K562 (cell line): Measurements from ENCODE around the gene C10orf95. TPM values are rescaled to one million over a fixed set of nuclear protein-coding genes. Genes with fewer than 3 reads are reported as not detected.

Experiments
- C11orf30 ChIP-seq: fragments of 450-650 bp; IDR thresholded peaks from 2 replicates; pipeline ENCODE4 v1.6.1; 2016; ENCODE audit warnings: low read depth, mild to moderate bottlenecking
- CCNT2 ChIP-seq: IDR thresholded peaks from 2 replicates; pipeline ENCODE4 v1.6.1; 2011; ENCODE audit warnings: borderline replicate concordance, low read depth, mild to moderate bottlenecking, moderate library complexity, mixed read lengths, low read length; ENCODE audit not compliant: insufficient read length; ENCODE audit errors: extremely low read depth
- MYC ChIP-seq, 2 experiments: fragments of 250-450 bp in 1 of 2; sonication (Bioruptor Pico) in 1 of 2; IDR thresholded peaks; 2 replicates each; pipeline versions ENCODE4 v1.5.1 to v1.6.1; 2012 to 2021; ENCODE audit warnings: low read depth in 2 of 2, borderline replicate concordance in 1 of 2, improper control_type of control experiment in 1 of 2, low read length in 1 of 2, mild to moderate bottlenecking in 1 of 2, moderate library complexity in 1 of 2
- NR4A1 ChIP-seq, 2 experiments: fragments of 250-450 bp in 1 of 2; fragments of 450-650 bp in 1 of 2; sonication (Bioruptor Pico) in 1 of 2; IDR thresholded peaks; 2 replicates each; pipeline versions ENCODE4 v1.4.0 to v1.6.1; 2016 to 2020; ENCODE audit warnings: mild to moderate bottlenecking in 2 of 2, missing compliant biosample characterization in 1 of 2, missing genetic modification characterization in 1 of 2, moderate library complexity in 1 of 2
- PTBP1 ChIP-seq: fragments of 200-400 bp; formaldehyde crosslinking; IDR thresholded peaks from 2 replicates; pipeline ENCODE4 v1.6.1; 2017; ENCODE audit warnings: low read depth, low read length
- SAFB2 ChIP-seq: fragments of 200-400 bp; formaldehyde crosslinking; IDR thresholded peaks from 2 replicates; pipeline ENCODE4 v1.6.1; 2018; ENCODE audit warnings: borderline replicate concordance, low read length, low read depth, moderate library complexity; ENCODE audit not compliant: severe bottlenecking
- SIN3B ChIP-seq: fragments of 450-650 bp; IDR thresholded peaks from 2 replicates; pipeline ENCODE4 v1.6.1; 2017; ENCODE audit warnings: low read depth, mild to moderate bottlenecking, moderate library complexity
- SMAD3 ChIP-seq: fragments of 450-650 bp; formaldehyde crosslinking; conservative IDR thresholded peaks from 2 replicates; pipeline ENCODE4 v1.4.0; 2020; ENCODE audit warnings: mild to moderate bottlenecking
- U2AF1 ChIP-seq: fragments of 200-400 bp; formaldehyde crosslinking; optimal IDR thresholded peaks from 2 replicates; pipeline ENCODE3; 2017; ENCODE audit warnings: mild to moderate bottlenecking, low read depth, low read length, moderate library complexity
- ZC3H11A ChIP-seq: IDR thresholded peaks from 2 replicates; pipeline ENCODE4 v1.6.1; 2012; ENCODE audit warnings: low read depth, low read length, improper control_type of control experiment
- ZNF124 ChIP-seq: sonication (generic); formaldehyde crosslinking; IDR thresholded peaks from 2 replicates; pipeline ENCODE4 v1.8.1; 2022; ENCODE audit warnings: missing genetic modification reagents
- ZNF146 ChIP-seq: IDR thresholded peaks from one replicate; pipeline ENCODE4 v1.6.1; 2018; ENCODE audit warnings: missing compliant biosample characterization; ENCODE audit not compliant: unreplicated experiment
- ZNF431 ChIP-seq: sonication (generic); formaldehyde crosslinking; IDR thresholded peaks from 2 replicates; pipeline ENCODE4 v1.8.0; 2022; ENCODE audit warnings: mild to moderate bottlenecking, missing genetic modification reagents
- polyA plus RNA-seq, 8 experiments: library from polyadenylated mRNA; depleted of rRNA in 4 of 8; stranded (reverse) in 5 of 8; unstranded in 3 of 8; fragments of >200 nt; fragmentation: Nextera tagmentation in 2 of 8; fragmentation: Illumina TruSeq in 1 of 8; extraction: Ambion mirVana in 2 of 8; extraction: Trizol in 1 of 8; gene quantifications; 2 replicates each; pipeline versions ENCODE4 v1.2.1 to v1.2.3, GENCODE V29; 2011 to 2014; ENCODE audit warnings: inconsistent platforms in 1 of 8, missing spikeins in 1 of 8
- total RNA-seq, 7 experiments: library from RNA; depleted of rRNA in 6 of 7; stranded (reverse); fragments of >200 nt in 6 of 7; fragmentation: Illumina TruSeq in 2 of 7; extraction: Trizol in 2 of 7; gene quantifications; 2 replicates each; pipeline versions ENCODE4 v1.2.1 to v1.2.3, GENCODE V29; 2011 to 2021; ENCODE audit warnings: low replicate concordance in 1 of 7
- TF ChIP-seq, protein P1 (sequence below): sonication (generic); formaldehyde crosslinking; IDR thresholded peaks from 2 replicates; pipeline ENCODE4 v1.8.0; 2023; ENCODE audit warnings: mild to moderate bottlenecking, missing genetic modification reagents
- TF ChIP-seq, protein P2 (sequence below): sonication (generic); formaldehyde crosslinking; IDR thresholded peaks from 2 replicates; pipeline ENCODE4 v1.8.0; 2022; ENCODE audit warnings: mild to moderate bottlenecking, missing genetic modification reagents
- TF ChIP-seq, protein P3 (sequence below): sonication (generic); formaldehyde crosslinking; IDR thresholded peaks from 2 replicates; pipeline ENCODE4 v1.4.0; 2020; ENCODE audit warnings: mild to moderate bottlenecking, missing genetic modification reagents

C10orf95 gene
- total and polyA plus RNA-seq, 9 of the 15 experiments (the other 6 are each of a cell fraction or from before 2014, with no cell fraction given): 0.03 to 0.41 (median 0.17) TPM; not detected in 1

DNA sequence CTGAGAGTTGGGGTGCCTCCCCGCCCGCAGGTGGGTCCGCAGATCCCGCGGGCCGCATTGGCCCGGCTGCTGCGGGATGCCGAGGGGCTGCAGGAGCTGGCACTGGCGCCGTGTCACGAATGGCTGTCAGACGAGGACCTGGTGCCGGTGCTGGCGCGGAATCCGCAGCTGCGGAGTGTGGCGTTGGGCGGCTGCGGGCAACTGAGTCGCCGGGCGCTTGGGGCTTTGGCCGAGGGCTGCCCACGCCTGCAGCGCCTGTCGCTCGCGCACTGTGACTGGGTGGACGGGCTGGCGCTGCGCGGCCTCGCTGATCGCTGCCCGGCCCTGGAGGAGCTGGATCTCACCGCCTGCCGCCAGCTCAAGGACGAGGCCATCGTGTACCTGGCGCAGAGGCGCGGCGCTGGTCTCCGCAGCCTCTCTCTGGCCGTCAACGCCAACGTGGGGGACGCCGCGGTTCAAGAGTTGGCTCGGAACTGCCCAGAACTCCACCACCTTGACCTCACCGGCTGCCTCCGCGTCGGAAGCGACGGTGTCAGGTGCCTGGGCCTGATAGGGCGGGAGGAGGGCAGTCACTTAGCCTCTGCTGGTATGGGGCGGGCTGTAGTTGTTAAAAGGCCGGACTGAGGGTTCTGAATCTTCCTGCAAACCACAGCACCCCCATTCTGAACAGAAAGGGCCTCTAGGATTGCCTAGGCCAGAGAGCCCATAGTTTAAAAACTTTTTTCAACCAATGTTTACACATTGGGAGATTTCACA is 29.4 kb downstream of the C10orf95 start (continued):
- TF ChIP-seq SIN3B (peak; percentile 13; the same call in 1 of the 2 replicates), MYC (IDR thresholded peaks at IDR 0.05; ENCODE audit: low read depth, low read length) (no peak), MYC (CRISPR knock-in tag; IDR thresholded peaks at IDR 0.05; ENCODE audit: borderline replicate concordance, low read depth) (no peak), C11orf30 (no peak), SMAD3 (CRISPR knock-in tag) (no peak), PTBP1 (no peak), U2AF1 (peak; percentile 29), NR4A1 (CRISPR knock-in tag; IDR thresholded peaks at IDR 0.05) (no peak), NR4A1 (tag; IDR thresholded peaks at IDR 0.05) (no peak), ZC3H11A (no peak), ZNF431 (CRISPR knock-in tag) (no peak), ZNF124 (CRISPR knock-in tag) (no peak), CCNT2 (peak; percentile 43), SAFB2 (no peak), ZNF146 (CRISPR knock-in tag) (no peak)
- TF ChIP-seq, protein P1, sequence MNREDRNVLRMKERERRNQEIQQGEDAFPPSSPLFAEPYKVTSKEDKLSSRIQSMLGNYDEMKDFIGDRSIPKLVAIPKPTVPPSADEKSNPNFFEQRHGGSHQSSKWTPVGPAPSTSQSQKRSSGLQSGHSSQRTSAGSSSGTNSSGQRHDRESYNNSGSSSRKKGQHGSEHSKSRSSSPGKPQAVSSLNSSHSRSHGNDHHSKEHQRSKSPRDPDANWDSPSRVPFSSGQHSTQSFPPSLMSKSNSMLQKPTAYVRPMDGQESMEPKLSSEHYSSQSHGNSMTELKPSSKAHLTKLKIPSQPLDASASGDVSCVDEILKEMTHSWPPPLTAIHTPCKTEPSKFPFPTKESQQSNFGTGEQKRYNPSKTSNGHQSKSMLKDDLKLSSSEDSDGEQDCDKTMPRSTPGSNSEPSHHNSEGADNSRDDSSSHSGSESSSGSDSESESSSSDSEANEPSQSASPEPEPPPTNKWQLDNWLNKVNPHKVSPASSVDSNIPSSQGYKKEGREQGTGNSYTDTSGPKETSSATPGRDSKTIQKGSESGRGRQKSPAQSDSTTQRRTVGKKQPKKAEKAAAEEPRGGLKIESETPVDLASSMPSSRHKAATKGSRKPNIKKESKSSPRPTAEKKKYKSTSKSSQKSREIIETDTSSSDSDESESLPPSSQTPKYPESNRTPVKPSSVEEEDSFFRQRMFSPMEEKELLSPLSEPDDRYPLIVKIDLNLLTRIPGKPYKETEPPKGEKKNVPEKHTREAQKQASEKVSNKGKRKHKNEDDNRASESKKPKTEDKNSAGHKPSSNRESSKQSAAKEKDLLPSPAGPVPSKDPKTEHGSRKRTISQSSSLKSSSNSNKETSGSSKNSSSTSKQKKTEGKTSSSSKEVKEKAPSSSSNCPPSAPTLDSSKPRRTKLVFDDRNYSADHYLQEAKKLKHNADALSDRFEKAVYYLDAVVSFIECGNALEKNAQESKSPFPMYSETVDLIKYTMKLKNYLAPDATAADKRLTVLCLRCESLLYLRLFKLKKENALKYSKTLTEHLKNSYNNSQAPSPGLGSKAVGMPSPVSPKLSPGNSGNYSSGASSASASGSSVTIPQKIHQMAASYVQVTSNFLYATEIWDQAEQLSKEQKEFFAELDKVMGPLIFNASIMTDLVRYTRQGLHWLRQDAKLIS (CRISPR knock-in tag): 0 out of 2 replicates have a peak, but pooled peaks have one; percentile 32
- TF ChIP-seq, protein P2, sequence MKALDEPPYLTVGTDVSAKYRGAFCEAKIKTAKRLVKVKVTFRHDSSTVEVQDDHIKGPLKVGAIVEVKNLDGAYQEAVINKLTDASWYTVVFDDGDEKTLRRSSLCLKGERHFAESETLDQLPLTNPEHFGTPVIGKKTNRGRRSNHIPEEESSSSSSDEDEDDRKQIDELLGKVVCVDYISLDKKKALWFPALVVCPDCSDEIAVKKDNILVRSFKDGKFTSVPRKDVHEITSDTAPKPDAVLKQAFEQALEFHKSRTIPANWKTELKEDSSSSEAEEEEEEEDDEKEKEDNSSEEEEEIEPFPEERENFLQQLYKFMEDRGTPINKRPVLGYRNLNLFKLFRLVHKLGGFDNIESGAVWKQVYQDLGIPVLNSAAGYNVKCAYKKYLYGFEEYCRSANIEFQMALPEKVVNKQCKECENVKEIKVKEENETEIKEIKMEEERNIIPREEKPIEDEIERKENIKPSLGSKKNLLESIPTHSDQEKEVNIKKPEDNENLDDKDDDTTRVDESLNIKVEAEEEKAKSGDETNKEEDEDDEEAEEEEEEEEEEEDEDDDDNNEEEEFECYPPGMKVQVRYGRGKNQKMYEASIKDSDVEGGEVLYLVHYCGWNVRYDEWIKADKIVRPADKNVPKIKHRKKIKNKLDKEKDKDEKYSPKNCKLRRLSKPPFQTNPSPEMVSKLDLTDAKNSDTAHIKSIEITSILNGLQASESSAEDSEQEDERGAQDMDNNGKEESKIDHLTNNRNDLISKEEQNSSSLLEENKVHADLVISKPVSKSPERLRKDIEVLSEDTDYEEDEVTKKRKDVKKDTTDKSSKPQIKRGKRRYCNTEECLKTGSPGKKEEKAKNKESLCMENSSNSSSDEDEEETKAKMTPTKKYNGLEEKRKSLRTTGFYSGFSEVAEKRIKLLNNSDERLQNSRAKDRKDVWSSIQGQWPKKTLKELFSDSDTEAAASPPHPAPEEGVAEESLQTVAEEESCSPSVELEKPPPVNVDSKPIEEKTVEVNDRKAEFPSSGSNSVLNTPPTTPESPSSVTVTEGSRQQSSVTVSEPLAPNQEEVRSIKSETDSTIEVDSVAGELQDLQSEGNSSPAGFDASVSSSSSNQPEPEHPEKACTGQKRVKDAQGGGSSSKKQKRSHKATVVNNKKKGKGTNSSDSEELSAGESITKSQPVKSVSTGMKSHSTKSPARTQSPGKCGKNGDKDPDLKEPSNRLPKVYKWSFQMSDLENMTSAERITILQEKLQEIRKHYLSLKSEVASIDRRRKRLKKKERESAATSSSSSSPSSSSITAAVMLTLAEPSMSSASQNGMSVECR (CRISPR knock-in tag): peak; percentile 57; the same call in 1 of the 2 replicates
- TF ChIP-seq, protein P3, sequence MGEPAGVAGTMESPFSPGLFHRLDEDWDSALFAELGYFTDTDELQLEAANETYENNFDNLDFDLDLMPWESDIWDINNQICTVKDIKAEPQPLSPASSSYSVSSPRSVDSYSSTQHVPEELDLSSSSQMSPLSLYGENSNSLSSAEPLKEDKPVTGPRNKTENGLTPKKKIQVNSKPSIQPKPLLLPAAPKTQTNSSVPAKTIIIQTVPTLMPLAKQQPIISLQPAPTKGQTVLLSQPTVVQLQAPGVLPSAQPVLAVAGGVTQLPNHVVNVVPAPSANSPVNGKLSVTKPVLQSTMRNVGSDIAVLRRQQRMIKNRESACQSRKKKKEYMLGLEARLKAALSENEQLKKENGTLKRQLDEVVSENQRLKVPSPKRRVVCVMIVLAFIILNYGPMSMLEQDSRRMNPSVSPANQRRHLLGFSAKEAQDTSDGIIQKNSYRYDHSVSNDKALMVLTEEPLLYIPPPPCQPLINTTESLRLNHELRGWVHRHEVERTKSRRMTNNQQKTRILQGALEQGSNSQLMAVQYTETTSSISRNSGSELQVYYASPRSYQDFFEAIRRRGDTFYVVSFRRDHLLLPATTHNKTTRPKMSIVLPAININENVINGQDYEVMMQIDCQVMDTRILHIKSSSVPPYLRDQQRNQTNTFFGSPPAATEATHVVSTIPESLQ (CRISPR knock-in tag): no peak; the same call in 1 of the 2 replicates
